LNCaP clone FGC (cell line): ENCODE data around the gene PPP6R3.

Experiments used
- DNase-seq: peaks from one replicate; pipeline ENCODE4 v3.0.0-alpha.2; 2011; ENCODE audit warnings: low read depth
- H3K4me3 ChIP-seq: 2 replicates; pipeline ENCODE4 v1.5.1; 2011; ENCODE audit warnings: mild to moderate bottlenecking, low read depth, low read length, control low read depth
- CTCF ChIP-seq: IDR thresholded peaks from 2 replicates; pipeline ENCODE4 v1.5.1; 2012; ENCODE audit warnings: mild to moderate bottlenecking; ENCODE audit not compliant: control insufficient read depth, insufficient read depth; ENCODE audit errors: extremely low read depth

PPP6R3 gene

GRCh38 chr11:68521969-68522652, 61.6 kb downstream of the PPP6R3 start:
- no peak for TF ChIP-seq CTCF
- DNase-seq = no peak
- no peak overlapping the region for H3K4me3 ChIP-seq

- TF ChIP-seq CTCF = no peak
- no peak for DNase-seq
- no peak overlapping the region for H3K4me3 ChIP-seq
These were observed 62.5 kb downstream of the PPP6R3 start for GRCh38 chr11:68523033-68523432.

- H3K4me3 ChIP-seq = no peak overlapping the region
- DNase-seq = no peak
- TF ChIP-seq CTCF = no peak
These were observed 63.2 kb downstream of the PPP6R3 start for GRCh38 chr11:68523743-68524142.

DNA sequence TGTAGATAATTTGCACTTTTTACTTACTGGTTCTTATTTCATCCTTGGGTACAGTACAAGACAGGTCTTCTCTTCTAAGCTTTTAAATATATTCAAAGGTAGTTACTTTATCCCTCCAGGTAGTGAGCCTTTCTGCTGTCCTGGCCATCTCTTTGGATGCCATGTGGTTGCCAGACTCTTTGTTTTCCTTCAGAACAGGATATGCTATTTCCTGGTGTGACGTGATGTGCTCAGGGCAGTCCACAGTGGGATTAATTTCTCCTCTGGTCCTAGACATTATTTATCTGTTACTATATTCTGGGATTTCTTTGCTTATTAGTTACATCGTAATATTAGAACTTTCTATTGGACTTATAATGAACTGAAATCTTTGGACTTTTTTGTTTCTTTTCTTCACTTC, 63.7 kb downstream of the PPP6R3 start:
- H3K4me3 ChIP-seq = no peak overlapping the region
- DNase-seq = peak; percentile 44
- no peak for TF ChIP-seq CTCF

- H3K4me3 ChIP-seq = no peak overlapping the region
- no peak for TF ChIP-seq CTCF
- no peak for DNase-seq
These were observed 64.1 kb downstream of the PPP6R3 start for GRCh38 chr11:68524681-68525080.

DNA sequence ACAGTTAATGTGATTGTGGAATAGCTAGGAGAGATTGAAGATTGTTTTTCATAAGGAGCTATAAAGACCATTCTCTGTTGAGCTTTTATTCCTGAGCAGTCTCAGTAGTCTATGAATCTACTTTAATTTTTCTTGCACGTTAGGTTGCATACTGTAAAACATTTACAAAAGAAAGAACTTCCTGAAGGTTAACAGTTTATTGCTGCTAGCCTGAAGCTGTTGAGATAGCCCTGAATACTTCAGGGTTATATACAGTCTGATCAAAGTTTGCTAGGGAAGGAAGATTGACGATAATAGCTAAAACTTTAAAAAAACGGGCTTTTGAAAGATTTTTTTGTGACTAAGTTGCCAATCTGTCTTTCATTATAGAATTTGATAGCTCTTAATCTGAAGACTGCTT, 64.8 kb downstream of the PPP6R3 start:
- no peak overlapping the region for H3K4me3 ChIP-seq
- no peak for DNase-seq
- no peak for TF ChIP-seq CTCF

DNA sequence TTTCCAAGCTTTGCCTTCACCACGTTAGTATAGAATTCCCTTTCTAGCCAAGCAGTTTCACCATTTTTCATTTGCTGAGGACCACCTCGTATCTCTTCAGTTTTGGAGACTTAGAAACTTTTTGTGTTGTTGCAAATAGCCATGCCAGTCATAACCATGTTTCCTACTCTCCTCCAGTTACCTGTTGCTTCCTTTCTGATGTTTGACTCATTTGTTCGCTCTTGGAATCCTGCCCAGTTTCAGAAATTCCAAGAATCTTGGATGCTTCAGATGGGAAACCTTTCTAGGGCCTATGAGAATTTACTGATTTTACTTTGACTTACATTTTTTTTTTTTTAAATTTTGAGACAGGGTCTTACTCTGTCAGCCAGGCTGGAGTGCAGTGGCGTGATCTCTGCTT, 65.4 kb downstream of the PPP6R3 start:
- no peak for DNase-seq
- no peak for TF ChIP-seq CTCF
- H3K4me3 ChIP-seq = no peak overlapping the region
